SK-N-SH treated with all-trans-retinoic acid at 6 μM for 48 hours (cell line): Measurements from ENCODE around the gene PRXL2B.

Experiments
- ATAC-seq: fragments of 200-7000 bp; cut with Tn5 transposase; 3 replicates; pipeline ENCODE4 v1.9.1; 2020; ENCODE audit warnings: mild to moderate bottlenecking, moderate library complexity
- ARNTL ChIP-seq: fragments of 450-650 bp; formaldehyde crosslinking; IDR thresholded peaks from 2 replicates; pipeline ENCODE4 v1.5.0; 2020; ENCODE audit warnings: low read depth, mild to moderate bottlenecking, moderate library complexity, borderline replicate concordance
- BACH2 ChIP-seq: fragments of 250-450 bp; sonication (Bioruptor Pico); IDR thresholded peaks from 2 replicates; pipeline ENCODE4 v1.9.0; 2021; ENCODE audit warnings: mild to moderate bottlenecking, borderline replicate concordance
- CSDC2 ChIP-seq: fragments of 250-450 bp; sonication (Bioruptor Pico); IDR thresholded peaks from 2 replicates; pipeline ENCODE4 v1.5.0; 2020; ENCODE audit warnings: mild to moderate bottlenecking, moderate library complexity
- CSRNP3 ChIP-seq: fragments of 250-450 bp; sonication (Bioruptor Pico); IDR thresholded peaks from 2 replicates; pipeline ENCODE4 v1.5.1; 2021; ENCODE audit warnings: mild to moderate bottlenecking, moderate library complexity
- ESRRG ChIP-seq: fragments of 250-450 bp; sonication (Bioruptor Pico); IDR thresholded peaks from 2 replicates; pipeline ENCODE4 v1.6.1; 2021; ENCODE audit warnings: mild to moderate bottlenecking
- GLIS3 ChIP-seq: fragments of 250-450 bp; sonication (Bioruptor Pico); IDR thresholded peaks from 2 replicates; pipeline ENCODE4 v1.5.0; 2020; ENCODE audit warnings: mild to moderate bottlenecking, moderate library complexity
- OSR1 ChIP-seq: fragments of 250-450 bp; sonication (Bioruptor Pico); IDR thresholded peaks from 2 replicates; pipeline ENCODE4 v1.8.0; 2022; ENCODE audit warnings: moderate library complexity, mild to moderate bottlenecking, inconsistent platforms
- PPARA ChIP-seq: fragments of 250-450 bp; sonication (Bioruptor Pico); IDR thresholded peaks from 2 replicates; pipeline ENCODE4 v1.5.0; 2020; ENCODE audit warnings: mild to moderate bottlenecking, borderline replicate concordance
- RARB ChIP-seq: fragments of 250-450 bp; sonication (Bioruptor Pico); IDR thresholded peaks from 2 replicates; pipeline ENCODE4 v1.8.0; 2021; ENCODE audit warnings: mild to moderate bottlenecking, moderate library complexity
- SNAI2 ChIP-seq: fragments of 250-450 bp; sonication (Bioruptor Pico); IDR thresholded peaks from 2 replicates; pipeline ENCODE4 v1.5.0; 2020; ENCODE audit warnings: mild to moderate bottlenecking, moderate library complexity
- TCF4 ChIP-seq: fragments of 250-450 bp; sonication (Bioruptor Pico); IDR thresholded peaks from 2 replicates; pipeline ENCODE4 v1.8.0; 2021; ENCODE audit warnings: mild to moderate bottlenecking, moderate library complexity, borderline replicate concordance
- TOX ChIP-seq: fragments of 250-450 bp; sonication (Bioruptor Pico); IDR thresholded peaks from 2 replicates; pipeline ENCODE4 v1.8.0; 2021; ENCODE audit warnings: mild to moderate bottlenecking, moderate library complexity, borderline replicate concordance
- ZC3H10 ChIP-seq: fragments of 250-450 bp; sonication (Bioruptor Pico); IDR thresholded peaks from 2 replicates; pipeline ENCODE4 v1.5.1; 2021; ENCODE audit warnings: mild to moderate bottlenecking, moderate library complexity
- ZFP3 ChIP-seq: fragments of 250-450 bp; sonication (Bioruptor Pico); IDR thresholded peaks from 2 replicates; pipeline ENCODE4 v1.5.0; 2020; ENCODE audit warnings: mild to moderate bottlenecking, moderate library complexity
- ZFP30 ChIP-seq: fragments of 450-650 bp; formaldehyde crosslinking; IDR thresholded peaks from 2 replicates; pipeline ENCODE4 v1.5.0; 2022; ENCODE audit warnings: mild to moderate bottlenecking, moderate library complexity
- ZNF565 ChIP-seq: fragments of 450-650 bp; formaldehyde crosslinking; conservative IDR thresholded peaks from 2 replicates; pipeline ENCODE4 v1.5.0; 2020; ENCODE audit warnings: low read depth, mild to moderate bottlenecking, moderate library complexity
- ZNF70 ChIP-seq: fragments of 450-650 bp; formaldehyde crosslinking; IDR thresholded peaks from 2 replicates; pipeline ENCODE4 v1.5.0; 2020; ENCODE audit warnings: mild to moderate bottlenecking, moderate library complexity
- ZNF8 ChIP-seq: fragments of 450-650 bp; formaldehyde crosslinking; IDR thresholded peaks from 2 replicates; pipeline ENCODE4 v1.5.0; 2020; ENCODE audit warnings: mild to moderate bottlenecking, moderate library complexity
- TF ChIP-seq, protein P1 (sequence below): fragments of 250-450 bp; sonication (Bioruptor Pico); IDR thresholded peaks from 2 replicates; pipeline ENCODE4 v1.5.1; 2020; ENCODE audit warnings: low read depth, mild to moderate bottlenecking, moderate library complexity
- TF ChIP-seq, protein P2 (sequence below): fragments of 250-450 bp; sonication (Bioruptor Pico); IDR thresholded peaks from 2 replicates; pipeline ENCODE4 v1.8.0; 2021; ENCODE audit warnings: low read depth, mild to moderate bottlenecking, moderate library complexity, borderline replicate concordance
- TF ChIP-seq, protein P3 (sequence below): fragments of 250-450 bp; sonication (Bioruptor Pico); IDR thresholded peaks from 2 replicates; pipeline ENCODE4 v1.5.0; 2020; ENCODE audit warnings: mild to moderate bottlenecking, moderate library complexity

Gene PRXL2B

GRCh38 chr1:2628933-2629626 lies 42.5 kb downstream of the PRXL2B start:
- TF ChIP-seq ZNF8 (no peak), ZNF70 (CRISPR knock-in tag) (no peak), ZNF565 (CRISPR knock-in tag) (no peak), OSR1 (CRISPR knock-in tag) (no peak), BACH2 (no peak), ARNTL (CRISPR knock-in tag) (no peak), ZC3H10 (CRISPR knock-in tag) (no peak), TCF4 (no peak), RARB (CRISPR knock-in tag) (no peak), ZFP3 (no peak), TOX (CRISPR knock-in tag) (no peak), ESRRG (no peak), PPARA (CRISPR knock-in tag) (no peak)
- TF ChIP-seq, protein P1, sequence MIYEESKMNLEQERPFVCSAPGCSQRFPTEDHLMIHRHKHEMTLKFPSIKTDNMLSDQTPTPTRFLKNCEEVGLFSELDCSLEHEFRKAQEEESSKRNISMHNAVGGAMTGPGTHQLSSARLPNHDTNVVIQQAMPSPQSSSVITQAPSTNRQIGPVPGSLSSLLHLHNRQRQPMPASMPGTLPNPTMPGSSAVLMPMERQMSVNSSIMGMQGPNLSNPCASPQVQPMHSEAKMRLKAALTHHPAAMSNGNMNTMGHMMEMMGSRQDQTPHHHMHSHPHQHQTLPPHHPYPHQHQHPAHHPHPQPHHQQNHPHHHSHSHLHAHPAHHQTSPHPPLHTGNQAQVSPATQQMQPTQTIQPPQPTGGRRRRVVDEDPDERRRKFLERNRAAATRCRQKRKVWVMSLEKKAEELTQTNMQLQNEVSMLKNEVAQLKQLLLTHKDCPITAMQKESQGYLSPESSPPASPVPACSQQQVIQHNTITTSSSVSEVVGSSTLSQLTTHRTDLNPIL (CRISPR knock-in tag), result no peak
- TF ChIP-seq, protein P2, sequence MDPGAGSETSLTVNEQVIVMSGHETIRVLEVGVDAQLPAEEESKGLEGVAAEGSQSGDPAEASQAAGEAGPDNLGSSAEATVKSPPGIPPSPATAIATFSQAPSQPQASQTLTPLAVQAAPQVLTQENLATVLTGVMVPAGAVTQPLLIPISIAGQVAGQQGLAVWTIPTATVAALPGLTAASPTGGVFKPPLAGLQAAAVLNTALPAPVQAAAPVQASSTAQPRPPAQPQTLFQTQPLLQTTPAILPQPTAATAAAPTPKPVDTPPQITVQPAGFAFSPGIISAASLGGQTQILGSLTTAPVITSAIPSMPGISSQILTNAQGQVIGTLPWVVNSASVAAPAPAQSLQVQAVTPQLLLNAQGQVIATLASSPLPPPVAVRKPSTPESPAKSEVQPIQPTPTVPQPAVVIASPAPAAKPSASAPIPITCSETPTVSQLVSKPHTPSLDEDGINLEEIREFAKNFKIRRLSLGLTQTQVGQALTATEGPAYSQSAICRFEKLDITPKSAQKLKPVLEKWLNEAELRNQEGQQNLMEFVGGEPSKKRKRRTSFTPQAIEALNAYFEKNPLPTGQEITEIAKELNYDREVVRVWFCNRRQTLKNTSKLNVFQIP (CRISPR knock-in tag), result no peak
- TF ChIP-seq, protein P3, sequence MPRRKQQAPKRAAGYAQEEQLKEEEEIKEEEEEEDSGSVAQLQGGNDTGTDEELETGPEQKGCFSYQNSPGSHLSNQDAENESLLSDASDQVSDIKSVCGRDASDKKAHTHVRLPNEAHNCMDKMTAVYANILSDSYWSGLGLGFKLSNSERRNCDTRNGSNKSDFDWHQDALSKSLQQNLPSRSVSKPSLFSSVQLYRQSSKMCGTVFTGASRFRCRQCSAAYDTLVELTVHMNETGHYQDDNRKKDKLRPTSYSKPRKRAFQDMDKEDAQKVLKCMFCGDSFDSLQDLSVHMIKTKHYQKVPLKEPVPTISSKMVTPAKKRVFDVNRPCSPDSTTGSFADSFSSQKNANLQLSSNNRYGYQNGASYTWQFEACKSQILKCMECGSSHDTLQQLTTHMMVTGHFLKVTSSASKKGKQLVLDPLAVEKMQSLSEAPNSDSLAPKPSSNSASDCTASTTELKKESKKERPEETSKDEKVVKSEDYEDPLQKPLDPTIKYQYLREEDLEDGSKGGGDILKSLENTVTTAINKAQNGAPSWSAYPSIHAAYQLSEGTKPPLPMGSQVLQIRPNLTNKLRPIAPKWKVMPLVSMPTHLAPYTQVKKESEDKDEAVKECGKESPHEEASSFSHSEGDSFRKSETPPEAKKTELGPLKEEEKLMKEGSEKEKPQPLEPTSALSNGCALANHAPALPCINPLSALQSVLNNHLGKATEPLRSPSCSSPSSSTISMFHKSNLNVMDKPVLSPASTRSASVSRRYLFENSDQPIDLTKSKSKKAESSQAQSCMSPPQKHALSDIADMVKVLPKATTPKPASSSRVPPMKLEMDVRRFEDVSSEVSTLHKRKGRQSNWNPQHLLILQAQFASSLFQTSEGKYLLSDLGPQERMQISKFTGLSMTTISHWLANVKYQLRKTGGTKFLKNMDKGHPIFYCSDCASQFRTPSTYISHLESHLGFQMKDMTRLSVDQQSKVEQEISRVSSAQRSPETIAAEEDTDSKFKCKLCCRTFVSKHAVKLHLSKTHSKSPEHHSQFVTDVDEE, result no peak
- ATAC-seq, result no peak

DNA sequence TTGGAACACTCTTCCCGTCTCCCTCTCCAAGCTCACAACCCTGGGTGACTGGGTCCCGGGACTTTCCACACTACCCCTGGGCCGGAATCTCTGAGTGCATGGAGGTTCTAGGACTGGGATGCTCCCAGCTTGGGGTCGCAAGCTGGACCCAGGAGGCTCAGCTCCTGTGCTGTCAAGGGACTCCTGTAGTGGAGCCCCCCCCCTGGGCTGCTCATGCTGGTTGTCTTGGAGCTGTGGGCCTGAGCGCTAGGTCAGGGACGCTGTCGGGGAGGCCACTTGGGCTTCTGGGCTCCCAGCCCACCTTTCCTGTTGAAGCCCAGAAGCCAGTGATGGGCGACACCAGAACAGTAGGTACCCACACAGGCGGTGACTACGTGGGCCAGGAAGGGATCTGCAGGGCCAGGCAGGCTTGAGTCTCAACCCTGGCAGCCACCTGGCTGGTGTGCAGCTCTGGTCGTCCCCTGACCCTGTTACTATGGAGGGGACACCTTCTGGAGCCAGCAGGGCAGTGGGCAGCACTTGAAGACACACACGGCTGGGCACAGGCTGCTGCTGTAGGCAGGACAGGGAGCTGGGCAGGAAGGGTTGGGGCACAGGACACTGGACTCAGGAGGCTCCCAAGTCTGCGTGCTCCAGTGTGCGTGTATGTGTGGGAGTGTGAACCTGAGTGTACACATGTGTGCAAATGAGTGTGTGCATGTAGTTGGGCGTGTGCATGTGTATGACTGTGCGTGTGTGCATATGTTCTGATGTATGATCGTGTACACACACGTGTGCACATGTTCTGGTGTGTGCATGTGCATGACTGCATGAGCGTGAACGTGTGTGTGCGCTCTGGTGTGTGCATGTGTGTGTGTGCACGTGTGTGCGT lies 43.3 kb downstream of the PRXL2B start:
- TF ChIP-seq, protein P2 (CRISPR knock-in tag), result no peak
- TF ChIP-seq, protein P1 (CRISPR knock-in tag), result no peak
- no peak for TF ChIP-seq OSR1 (CRISPR knock-in tag)
- no peak for TF ChIP-seq GLIS3
- no peak for TF ChIP-seq ARNTL (CRISPR knock-in tag)
- TF ChIP-seq ZC3H10 (CRISPR knock-in tag), result no peak
- no peak for TF ChIP-seq CSDC2 (CRISPR knock-in tag)
- no peak for TF ChIP-seq ZFP3
- TF ChIP-seq SNAI2 (CRISPR knock-in tag), result no peak
- no peak for TF ChIP-seq CSRNP3 (CRISPR knock-in tag)
- TF ChIP-seq ZFP30 (CRISPR knock-in tag), result no peak
- TF ChIP-seq ESRRG, result no peak
- no peak for ATAC-seq
